HG03354 (cell line): ENCODE data around the gene UBE2J2.

Experiments used
- ATAC-seq: cut with Tn5 transposase; IDR thresholded peaks from one replicate; pipeline ENCODE4 v1.9.1; 2021; ENCODE audit warnings: mild to moderate bottlenecking; ENCODE audit not compliant: unreplicated experiment, poor library complexity, severe bottlenecking

UBE2J2 gene

GRCh38 chr1:1310476-1311053 is 36.9 kb upstream of the UBE2J2 start:
- ATAC-seq: no peak

- ATAC-seq: no peak
These were observed 36.4 kb upstream of the UBE2J2 start for GRCh38 chr1:1310109-1310385.

DNA sequence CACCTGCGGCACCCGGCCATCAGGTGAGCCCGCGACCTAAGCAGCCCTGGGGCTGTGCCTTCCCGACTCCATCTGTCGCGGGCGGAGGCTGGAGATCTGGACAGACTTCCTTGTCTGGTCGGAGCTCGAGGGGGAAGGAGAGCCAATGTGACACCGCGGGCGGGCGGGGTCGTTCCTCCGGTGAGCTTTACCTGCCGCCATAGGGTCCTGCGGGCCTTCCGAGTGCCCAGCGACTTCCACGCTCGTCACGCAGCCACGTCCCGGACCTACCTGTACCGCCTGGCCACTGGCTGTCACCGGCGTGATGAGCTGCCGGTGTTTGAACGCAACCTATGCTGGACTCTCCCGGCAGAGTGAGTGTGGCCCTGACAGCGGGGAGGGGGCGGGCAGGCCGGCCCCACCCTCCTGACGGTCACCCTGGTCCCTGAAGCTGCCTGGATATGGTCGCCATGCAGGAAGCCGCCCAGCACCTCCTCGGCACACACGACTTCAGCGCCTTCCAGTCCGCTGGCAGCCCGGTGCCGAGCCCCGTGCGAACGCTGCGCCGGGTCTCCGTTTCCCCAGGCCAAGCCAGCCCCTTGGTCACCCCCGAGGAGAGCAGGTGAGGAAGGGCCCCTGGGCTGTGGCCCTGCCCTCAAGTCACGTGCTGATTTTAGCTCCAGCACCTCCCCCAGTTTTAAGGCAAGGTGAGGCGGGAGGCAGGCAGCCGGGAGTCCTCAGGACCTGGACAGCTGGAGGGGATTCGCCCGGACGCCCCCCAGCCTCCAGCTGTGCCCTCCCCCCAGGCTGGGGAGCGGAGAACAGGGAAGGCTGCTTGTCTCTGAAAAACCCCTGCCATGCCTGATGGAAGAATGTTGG is 35.8 kb upstream of the UBE2J2 start:
- ATAC-seq: no peak

- peak; percentile 0 for ATAC-seq
These were observed 35.1 kb upstream of the UBE2J2 start for GRCh38 chr1:1308756-1309250.

GRCh38 chr1:1307923-1308755 is 34.5 kb upstream of the UBE2J2 start, which contains the start of the genes ACAP3 and PUSL1:
Gene ACAP3 (minus strand): TSS chr1:1307930. CDS start chr1:1307815, 115 bp downstream.
Gene PUSL1 (plus strand): TSS chr1:1308597. CDS start chr1:1308644, 47 bp downstream.
- peak; percentile 63 for ATAC-seq

- ATAC-seq: peak; percentile 1
These were observed 33.7 kb upstream of the UBE2J2 start for GRCh38 chr1:1307261-1307922.

DNA sequence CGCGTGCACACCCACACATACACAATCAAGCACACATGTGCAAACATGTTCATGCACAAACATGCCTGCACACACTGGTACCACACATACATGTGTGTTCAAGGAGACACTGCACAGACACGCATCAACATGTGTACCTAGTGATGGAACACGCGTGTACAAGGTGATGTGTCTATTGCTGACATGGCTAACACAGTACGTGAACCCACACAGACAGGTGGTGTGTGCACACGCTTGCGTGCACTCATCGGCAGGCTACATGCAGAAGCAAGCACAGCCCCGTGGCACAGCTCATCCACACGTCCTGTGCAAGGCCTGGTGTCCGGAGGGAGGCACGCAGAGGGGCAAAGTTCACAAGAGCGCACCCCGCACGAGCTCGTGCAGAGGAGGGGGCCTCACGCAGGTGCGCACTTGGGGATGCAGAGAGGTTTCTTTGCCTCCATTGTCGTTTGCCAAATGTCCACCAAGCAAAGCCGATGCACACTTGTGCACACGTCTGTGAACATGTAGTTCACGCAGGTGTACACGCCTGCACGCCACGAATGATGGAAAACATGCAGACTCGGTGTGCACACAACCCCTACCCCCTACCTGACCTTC is 33.1 kb upstream of the UBE2J2 start:
- ATAC-seq: no peak

DNA sequence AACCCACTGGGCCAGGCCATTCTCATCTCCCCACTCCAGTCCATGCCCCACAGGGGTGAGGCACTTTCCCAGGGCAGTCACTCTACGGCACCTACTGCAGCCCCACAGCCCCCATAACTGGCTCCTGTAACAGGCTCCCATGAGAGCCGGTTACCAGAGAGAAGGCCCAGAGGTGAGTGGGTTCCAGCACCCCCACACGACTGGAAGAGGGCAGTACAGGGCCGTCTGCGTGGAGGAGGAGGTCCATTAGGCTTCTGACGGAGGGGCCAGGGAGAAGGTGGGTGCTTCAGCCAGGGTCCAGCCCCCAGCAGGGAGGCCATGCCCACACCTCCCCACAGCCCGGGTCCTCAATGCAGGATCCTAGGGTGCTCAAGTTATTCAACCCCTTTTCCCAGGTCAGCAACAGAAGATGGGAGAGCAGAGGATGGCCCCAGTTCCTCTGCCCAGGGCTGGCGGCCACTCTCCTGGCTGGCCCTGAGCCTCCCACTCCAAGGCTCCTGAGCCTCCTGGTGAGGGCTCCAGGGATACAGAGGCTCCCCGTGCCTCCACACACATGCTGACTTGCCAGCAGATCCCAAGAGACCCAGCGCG is 32.5 kb upstream of the UBE2J2 start:
- no peak for ATAC-seq

- ATAC-seq: peak; percentile 26
These were observed 31.8 kb upstream of the UBE2J2 start for GRCh38 chr1:1305300-1306069.

DNA sequence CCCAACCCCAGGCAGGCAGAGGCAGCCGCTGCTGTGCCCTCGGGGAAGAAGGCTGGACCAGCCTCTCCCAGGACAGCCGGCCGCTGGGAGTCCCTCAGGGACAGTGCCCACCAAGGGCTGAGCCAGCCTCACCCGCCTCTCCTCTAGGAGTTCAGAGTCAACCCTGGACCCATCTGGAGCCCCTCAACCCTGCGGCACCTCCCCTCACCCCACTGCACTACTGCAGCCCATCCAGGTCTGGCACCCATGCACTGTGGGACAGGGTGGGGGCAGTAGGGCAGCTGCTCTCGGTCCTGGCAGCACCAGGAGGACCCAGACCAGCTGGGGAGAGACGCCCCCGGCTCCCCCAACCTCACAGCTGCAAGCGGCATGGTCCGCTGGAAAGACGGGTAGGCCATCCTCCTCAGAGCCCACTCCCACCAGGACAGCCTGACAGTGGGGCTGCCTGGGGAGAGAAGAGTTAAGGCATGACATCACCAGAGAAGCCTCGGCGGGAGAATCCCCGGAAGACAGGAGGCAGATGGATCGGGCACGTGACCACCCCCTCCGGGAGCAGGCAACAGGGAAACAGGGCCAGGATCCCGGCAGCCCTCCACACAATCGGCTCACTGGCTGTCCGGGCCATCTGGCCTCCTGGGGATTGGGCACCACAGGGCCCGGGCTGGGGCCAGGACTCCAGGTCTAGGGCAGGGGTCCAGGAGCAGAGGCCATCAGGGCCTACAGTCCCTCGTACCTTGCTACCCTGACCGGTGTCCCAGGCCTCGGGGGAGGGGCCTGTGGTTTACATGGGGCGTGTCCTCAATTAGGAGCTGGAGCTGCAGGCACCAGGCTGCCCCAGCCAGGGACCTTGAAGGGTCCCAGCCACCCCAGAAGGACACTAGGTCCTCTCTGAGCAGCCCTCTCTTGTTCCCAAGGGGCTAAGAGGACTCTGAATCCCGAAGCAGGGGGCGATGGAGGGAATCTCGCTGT is 31.0 kb upstream of the UBE2J2 start:
- ATAC-seq: no peak

GRCh38 chr1:1303736-1304135 is 30.1 kb upstream of the UBE2J2 start:
- no peak for ATAC-seq

GRCh38 chr1:1302951-1303509 is 29.4 kb upstream of the UBE2J2 start:
- no peak for ATAC-seq

GRCh38 chr1:1302006-1302430 is 28.4 kb upstream of the UBE2J2 start:
- no peak for ATAC-seq

DNA sequence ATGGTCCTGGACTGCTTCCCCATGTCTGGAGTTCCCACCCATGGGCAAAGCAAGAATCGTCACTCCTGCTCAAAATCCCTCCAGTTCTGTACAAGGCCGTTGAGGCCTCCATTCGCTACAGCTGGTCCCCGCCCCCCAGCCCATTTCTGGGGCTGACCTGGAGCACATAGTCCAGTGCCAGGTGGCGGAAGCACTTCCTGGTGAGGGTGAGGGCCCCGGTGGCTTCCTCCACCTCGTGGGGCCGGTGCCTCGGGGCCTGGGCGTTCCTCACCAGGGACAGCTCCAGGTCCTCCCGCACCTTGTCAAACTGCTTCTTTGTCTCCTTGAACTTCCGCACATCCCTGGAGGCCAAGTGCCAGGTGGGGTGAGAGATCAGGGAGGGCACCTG is 26.7 kb upstream of the UBE2J2 start:
- no peak for ATAC-seq

DNA sequence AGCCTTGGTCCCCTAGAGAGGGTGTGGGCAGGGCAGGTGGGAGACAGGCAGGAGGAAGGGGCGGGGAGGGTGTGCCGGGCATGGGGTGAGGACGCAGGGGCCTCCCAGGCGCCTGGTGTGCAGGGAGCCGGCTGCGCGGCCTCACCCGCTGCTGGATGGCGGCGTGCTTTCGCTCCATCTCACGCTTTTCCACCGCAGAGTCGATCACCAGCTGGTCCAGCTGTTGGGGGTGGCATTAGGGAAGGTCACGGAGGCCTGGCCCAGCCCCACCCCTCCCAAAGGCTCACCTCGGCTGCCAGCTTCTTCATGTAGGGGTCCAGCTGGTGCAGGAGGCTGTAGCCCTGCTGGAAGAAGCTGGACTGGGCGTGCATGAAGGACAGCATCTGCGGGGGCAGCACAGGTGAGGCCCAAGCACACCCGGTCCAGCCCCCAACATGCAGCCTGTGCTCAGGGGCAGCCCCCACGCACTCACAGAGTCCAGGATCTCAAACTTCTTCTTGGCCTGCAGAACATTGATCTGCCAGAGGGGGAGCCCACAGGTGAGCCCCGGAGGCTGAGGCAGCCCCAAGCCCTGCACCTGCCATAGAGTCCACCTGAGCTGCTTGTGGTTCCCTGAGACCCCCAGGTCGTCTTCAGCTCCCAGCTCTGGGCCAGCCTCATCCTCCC is 26.2 kb upstream of the UBE2J2 start:
- no peak for ATAC-seq

- no peak for ATAC-seq
These were observed 25.4 kb upstream of the UBE2J2 start for GRCh38 chr1:1298861-1299685.
